Fibroblast of lung (primary cell): Measurements from ENCODE around the gene MAP7D2. TPM values are rescaled to one million over a fixed set of nuclear protein-coding genes. Genes with fewer than 3 reads are reported as not detected.

Experiments
- DNase-seq, 2 donors: peaks; one replicate each; pipeline versions ENCODE4 v3.0.0 to v3.0.0-alpha.2; 2010; ENCODE audit warnings: low read depth in 2 of 2
- H2AFZ ChIP-seq: 2 replicates; pipeline ENCODE4 v1.5.1; 2012; ENCODE audit warnings: low read length, control low read depth, inconsistent platforms
- H3K27ac ChIP-seq: 2 replicates; pipeline ENCODE4 v1.5.1; 2011; ENCODE audit warnings: low read length, control low read depth; ENCODE audit not compliant: insufficient read depth
- H3K27me3 ChIP-seq: 2 replicates; pipeline ENCODE4 v1.5.1; 2011; ENCODE audit warnings: mild to moderate bottlenecking, low read length; ENCODE audit not compliant: control insufficient read depth, insufficient read depth
- H3K36me3 ChIP-seq: 2 replicates; pipeline ENCODE4 v1.5.1; 2011; ENCODE audit warnings: low read length; ENCODE audit not compliant: control insufficient read depth, insufficient read depth
- H3K4me1 ChIP-seq: 2 replicates; pipeline ENCODE4 v1.5.1; 2011; ENCODE audit warnings: low read length; ENCODE audit not compliant: control insufficient read depth, insufficient read depth; ENCODE audit errors: extremely low read depth
- H3K4me2 ChIP-seq: 2 replicates; pipeline ENCODE4 v1.5.1; 2011; ENCODE audit warnings: low read length, control low read depth; ENCODE audit not compliant: insufficient read depth; ENCODE audit errors: extremely low read depth
- H3K4me3 ChIP-seq, 4 experiments: fragments of 200-600 bp in 1 of 4; sonication (generic) in 1 of 4; replicated peaks in 1 of 4; 2 replicates each; pipeline ENCODE4 v1.5.1; 2011 to 2016; ENCODE audit warnings: low read length in 4 of 4, low read depth in 3 of 4, mild to moderate bottlenecking in 3 of 4, control low read depth in 2 of 4, inconsistent platforms in 1 of 4, mixed read lengths in 1 of 4; ENCODE audit not compliant: insufficient read depth in 1 of 4; ENCODE audit errors: control extremely low read depth in 1 of 4
- H3K79me2 ChIP-seq: 2 replicates; pipeline ENCODE4 v1.5.1; 2012; ENCODE audit warnings: mild to moderate bottlenecking, low read length, inconsistent platforms; ENCODE audit not compliant: control insufficient read depth, insufficient read depth
- H3K9ac ChIP-seq: 2 replicates; pipeline ENCODE4 v1.5.1; 2011; ENCODE audit warnings: mild to moderate bottlenecking, low read length, control low read depth; ENCODE audit not compliant: insufficient read depth
- H3K9me3 ChIP-seq: 2 replicates; pipeline ENCODE4 v1.5.1; 2012; ENCODE audit warnings: low read depth, low read length; ENCODE audit not compliant: control insufficient read depth, insufficient read depth
- H4K20me1 ChIP-seq: 2 replicates; pipeline ENCODE4 v1.5.1; 2011; ENCODE audit warnings: low read length; ENCODE audit not compliant: control insufficient read depth, insufficient read depth; ENCODE audit errors: extremely low read depth
- EZH2 ChIP-seq: IDR thresholded peaks from 2 replicates; pipeline ENCODE4 v1.5.1; 2012; ENCODE audit warnings: low read length, control low read depth, mild to moderate bottlenecking; ENCODE audit errors: missing control alignments
- polyA plus RNA-seq, 2 donors: library from polyadenylated mRNA; depleted of rRNA in 1 of 2; stranded (reverse) in 1 of 2; unstranded in 1 of 2; fragments of >200 nt; gene quantifications; 2 replicates each; pipeline ENCODE4 v1.2.1, GENCODE V29; 2011 to 2012; ENCODE audit warnings: missing spikeins in 1 of 2
- total RNA-seq: library from RNA; depleted of rRNA; stranded (reverse); fragments of >200 nt; gene quantifications from 2 replicates; pipeline ENCODE4 v1.2.1, GENCODE V29; 2014
- TF ChIP-seq, protein P1 (sequence below), 2 donors: IDR thresholded peaks in 1 of 2; conservative IDR thresholded peaks in 1 of 2; 1 replicate in 1 of 2; 2 replicates in 1 of 2; pipeline ENCODE4 v1.5.1; 2011 to 2012; ENCODE audit warnings: low read length in 2 of 2, control low read depth in 1 of 2, inconsistent platforms in 1 of 2, low read depth in 1 of 2, mild to moderate bottlenecking in 1 of 2

MAP7D2 gene
- total and polyA plus RNA-seq, 2 donors (not counting 1 experiment from before 2014, with no cell fraction given), result under 0.01 to 0.26 TPM

DNA sequence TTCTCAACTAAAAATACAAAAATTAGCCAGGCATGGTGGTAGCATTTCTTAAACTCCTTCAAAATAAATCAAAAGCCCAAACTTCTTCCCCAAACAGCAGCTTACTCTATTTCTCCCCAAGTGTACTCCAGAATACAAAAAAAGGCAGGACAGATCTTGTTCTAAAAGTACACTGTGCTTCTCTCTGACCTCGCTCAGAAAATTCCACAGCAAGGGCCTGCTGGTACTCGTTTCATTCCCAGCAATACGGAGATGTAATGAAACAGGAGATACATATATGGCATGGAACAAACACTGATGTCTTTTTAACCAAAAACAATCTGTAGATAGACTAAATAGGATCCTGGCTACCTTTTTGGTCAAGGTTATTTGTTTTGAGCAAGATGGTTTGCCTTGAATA is 25.2 kb downstream of the MAP7D2 start:
- DNase-seq, result no peak
- Histone ChIP-seq H4K20me1 (no peaks in the 10 kb centered on the region), H3K27me3 (no peaks in the 10 kb centered on the region), H3K79me2 (no peaks in the 10 kb centered on the region), H3K9me3 (no peaks in the 10 kb centered on the region), H3K4me3 (no peak overlapping the region), H2AFZ (no peak overlapping the region), H3K27ac (no peak overlapping the region), H3K36me3 (no peaks in the 10 kb centered on the region), H3K4me1 (no peaks in the 10 kb centered on the region), H3K9ac (no peak overlapping the region), H3K4me2 (no peak overlapping the region)
- TF ChIP-seq, protein P1, sequence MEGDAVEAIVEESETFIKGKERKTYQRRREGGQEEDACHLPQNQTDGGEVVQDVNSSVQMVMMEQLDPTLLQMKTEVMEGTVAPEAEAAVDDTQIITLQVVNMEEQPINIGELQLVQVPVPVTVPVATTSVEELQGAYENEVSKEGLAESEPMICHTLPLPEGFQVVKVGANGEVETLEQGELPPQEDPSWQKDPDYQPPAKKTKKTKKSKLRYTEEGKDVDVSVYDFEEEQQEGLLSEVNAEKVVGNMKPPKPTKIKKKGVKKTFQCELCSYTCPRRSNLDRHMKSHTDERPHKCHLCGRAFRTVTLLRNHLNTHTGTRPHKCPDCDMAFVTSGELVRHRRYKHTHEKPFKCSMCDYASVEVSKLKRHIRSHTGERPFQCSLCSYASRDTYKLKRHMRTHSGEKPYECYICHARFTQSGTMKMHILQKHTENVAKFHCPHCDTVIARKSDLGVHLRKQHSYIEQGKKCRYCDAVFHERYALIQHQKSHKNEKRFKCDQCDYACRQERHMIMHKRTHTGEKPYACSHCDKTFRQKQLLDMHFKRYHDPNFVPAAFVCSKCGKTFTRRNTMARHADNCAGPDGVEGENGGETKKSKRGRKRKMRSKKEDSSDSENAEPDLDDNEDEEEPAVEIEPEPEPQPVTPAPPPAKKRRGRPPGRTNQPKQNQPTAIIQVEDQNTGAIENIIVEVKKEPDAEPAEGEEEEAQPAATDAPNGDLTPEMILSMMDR (conservative IDR thresholded peaks at IDR 0.05 in 1 of 2, IDR thresholded peaks at IDR 0.05 in 1 of 2; ENCODE audit: low read depth in 1 of 2, low read length in 2 of 2), result no peak
- no peak for TF ChIP-seq EZH2

DNA sequence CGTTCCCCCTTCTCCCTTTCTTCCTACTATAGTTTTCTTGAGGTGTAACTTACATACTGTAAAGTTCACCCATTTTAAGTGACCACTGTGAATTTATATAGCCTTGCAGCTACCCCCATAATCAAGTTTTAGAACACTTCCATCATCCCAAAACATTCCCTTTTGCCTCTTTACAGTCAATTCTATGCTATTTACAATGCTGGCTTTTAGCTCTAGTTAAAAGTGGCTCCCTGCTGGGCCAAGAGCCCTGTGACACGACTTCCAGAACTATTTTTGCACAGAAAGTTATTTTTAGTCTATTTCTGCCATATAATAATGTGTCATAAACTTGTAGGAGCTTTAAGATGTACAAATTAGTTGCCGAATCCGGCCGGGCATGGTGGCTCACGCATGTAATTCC is 26.9 kb downstream of the MAP7D2 start:
- Histone ChIP-seq H4K20me1 (no peaks in the 10 kb centered on the region), H3K4me1 (no peaks in the 10 kb centered on the region), H3K9me3 (no peaks in the 10 kb centered on the region), H3K27me3 (no peaks in the 10 kb centered on the region), H3K36me3 (no peaks in the 10 kb centered on the region), H3K9ac (no peak overlapping the region), H3K4me2 (no peak overlapping the region), H3K27ac (no peak overlapping the region), H3K79me2 (no peaks in the 10 kb centered on the region), H2AFZ (no peak overlapping the region), H3K4me3 (no peak overlapping the region)
- TF ChIP-seq EZH2, result no peak
- DNase-seq, result no peak

DNA sequence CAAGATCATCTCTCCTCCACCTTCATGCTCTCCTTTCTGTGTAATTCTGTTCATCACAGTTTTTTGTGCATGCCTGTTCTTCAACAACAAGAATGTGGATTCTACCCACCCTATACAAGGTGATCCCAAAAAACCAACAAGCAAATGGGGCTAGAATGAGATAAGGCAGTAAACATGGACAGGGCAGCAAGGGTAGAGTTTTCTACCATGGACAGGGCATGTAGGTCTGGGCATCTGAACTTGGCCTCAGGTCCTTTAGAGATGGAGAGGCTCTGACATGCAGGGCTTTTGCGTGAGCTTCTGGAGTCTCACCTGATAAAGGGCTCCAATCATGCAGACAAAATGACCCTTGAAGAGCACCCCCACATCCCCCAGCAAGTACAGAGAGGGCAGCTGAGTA is 36.4 kb downstream of the MAP7D2 start:
- no peak overlapping the region for H3K27ac ChIP-seq
- H3K4me3 ChIP-seq, result no peak overlapping the region
- no peak for DNase-seq
- no peaks in the 10 kb centered on the region for H3K4me1 ChIP-seq
- H3K4me2 ChIP-seq, result no peak overlapping the region
- no peaks in the 10 kb centered on the region for H3K79me2 ChIP-seq
- no peaks in the 10 kb centered on the region for H3K27me3 ChIP-seq
- no peaks in the 10 kb centered on the region for H3K9me3 ChIP-seq
- TF ChIP-seq, protein P1 (conservative IDR thresholded peaks at IDR 0.05 in 1 of 2, IDR thresholded peaks at IDR 0.05 in 1 of 2; ENCODE audit: low read depth in 1 of 2, low read length in 2 of 2), result no peak
- TF ChIP-seq EZH2, result no peak
- no peak overlapping the region for H3K9ac ChIP-seq
- no peak overlapping the region for H2AFZ ChIP-seq
- H3K36me3 ChIP-seq, result no peaks in the 10 kb centered on the region
- no peaks in the 10 kb centered on the region for H4K20me1 ChIP-seq
